SU-DHL-6 (cell line): Measurements from ENCODE around the gene HDAC2.

Experiments used
- EZH2phosphoT487 ChIP-seq: fragments of 200-600 bp; sonication (generic), shearing (Covaris generic); conservative IDR thresholded peaks from 2 replicates; pipeline ENCODE4 v1.6.1; 2018; ENCODE audit warnings: mild to moderate bottlenecking, antibody characterized with exemption, low read length, moderate library complexity, mixed read lengths
- TF ChIP-seq, protein P1 (sequence below): fragments of 200-600 bp; sonication (generic); IDR thresholded peaks from one replicate; pipeline ENCODE4 v1.5.1; 2017; ENCODE audit warnings: antibody characterized with exemption, mild to moderate bottlenecking, low read length, moderate library complexity; ENCODE audit not compliant: insufficient read depth, poor library complexity, severe bottlenecking

DNA sequence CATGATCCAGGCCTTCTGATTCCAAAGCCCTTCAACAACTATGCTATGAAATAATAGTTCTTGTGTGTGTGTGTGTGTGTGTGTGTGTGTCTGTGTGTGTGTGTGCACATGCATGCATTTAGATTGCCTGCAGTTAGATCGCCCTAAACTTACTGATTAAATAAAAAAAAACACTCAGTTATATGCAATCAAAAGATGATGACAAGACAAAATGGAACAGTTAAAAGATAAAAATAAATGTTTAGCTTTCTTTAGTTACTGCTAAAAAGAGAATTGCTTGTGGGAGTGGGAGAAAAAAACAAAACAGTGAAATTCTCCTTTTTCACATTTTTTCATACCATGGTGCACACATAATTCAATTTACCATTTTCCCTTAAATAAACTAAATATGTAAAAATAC, 84.4 kb downstream of the HDAC2 start:
- TF ChIP-seq, protein P1, sequence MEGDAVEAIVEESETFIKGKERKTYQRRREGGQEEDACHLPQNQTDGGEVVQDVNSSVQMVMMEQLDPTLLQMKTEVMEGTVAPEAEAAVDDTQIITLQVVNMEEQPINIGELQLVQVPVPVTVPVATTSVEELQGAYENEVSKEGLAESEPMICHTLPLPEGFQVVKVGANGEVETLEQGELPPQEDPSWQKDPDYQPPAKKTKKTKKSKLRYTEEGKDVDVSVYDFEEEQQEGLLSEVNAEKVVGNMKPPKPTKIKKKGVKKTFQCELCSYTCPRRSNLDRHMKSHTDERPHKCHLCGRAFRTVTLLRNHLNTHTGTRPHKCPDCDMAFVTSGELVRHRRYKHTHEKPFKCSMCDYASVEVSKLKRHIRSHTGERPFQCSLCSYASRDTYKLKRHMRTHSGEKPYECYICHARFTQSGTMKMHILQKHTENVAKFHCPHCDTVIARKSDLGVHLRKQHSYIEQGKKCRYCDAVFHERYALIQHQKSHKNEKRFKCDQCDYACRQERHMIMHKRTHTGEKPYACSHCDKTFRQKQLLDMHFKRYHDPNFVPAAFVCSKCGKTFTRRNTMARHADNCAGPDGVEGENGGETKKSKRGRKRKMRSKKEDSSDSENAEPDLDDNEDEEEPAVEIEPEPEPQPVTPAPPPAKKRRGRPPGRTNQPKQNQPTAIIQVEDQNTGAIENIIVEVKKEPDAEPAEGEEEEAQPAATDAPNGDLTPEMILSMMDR, result no peak
- no peak for TF ChIP-seq EZH2phosphoT487
